NB4 (cell line): ENCODE results near the gene MRPL42.

ENCODE experiments used
- MYC ChIP-seq: IDR thresholded peaks from 2 replicates; pipeline ENCODE4 v1.6.1; 2011; ENCODE audit warnings: low read depth, low read length
- POLR2A ChIP-seq: IDR thresholded peaks from 2 replicates; pipeline ENCODE4 v1.6.1; 2011; ENCODE audit warnings: mild to moderate bottlenecking; ENCODE audit not compliant: insufficient read length; ENCODE audit errors: extremely low read depth
- TF ChIP-seq, protein P1 (sequence below): IDR thresholded peaks from one replicate; pipeline ENCODE4 v1.5.1; 2012; ENCODE audit warnings: low read depth, low read length
- TF ChIP-seq, protein P2 (sequence below): IDR thresholded peaks from 2 replicates; pipeline ENCODE4 v1.6.1; 2011; ENCODE audit warnings: low read depth, low read length

DNA sequence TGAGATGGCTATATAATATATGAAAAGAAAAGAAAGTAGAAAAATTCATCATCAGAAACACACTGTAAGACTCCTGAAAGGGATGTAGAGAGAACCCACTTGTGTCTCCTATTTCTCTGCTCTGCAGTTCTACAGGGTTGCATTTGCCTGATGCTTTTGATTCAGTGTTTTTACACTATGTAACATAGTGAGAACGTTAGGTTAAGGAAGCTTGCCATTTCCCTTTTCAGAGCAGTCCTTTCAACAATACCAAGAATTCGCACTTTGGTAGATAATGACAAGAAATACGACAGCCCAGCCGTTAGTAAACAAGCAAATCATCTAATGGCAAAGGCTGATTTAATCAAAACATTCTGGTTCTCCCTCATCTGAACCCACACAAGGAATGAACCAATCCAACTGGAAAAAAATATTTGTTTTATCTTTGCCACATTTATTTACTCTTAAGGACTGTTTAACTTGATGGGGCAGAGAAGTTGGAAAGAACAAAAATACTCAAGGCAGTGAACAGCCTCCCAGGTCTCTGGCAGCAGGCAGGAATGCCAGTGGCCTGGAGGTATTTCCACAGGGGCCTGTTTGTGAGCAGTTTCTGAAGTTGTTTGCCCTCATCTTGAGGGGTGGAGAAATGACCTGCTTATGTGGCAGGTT lies 74.4 kb downstream of the MRPL42 start:
- TF ChIP-seq, protein P1, sequence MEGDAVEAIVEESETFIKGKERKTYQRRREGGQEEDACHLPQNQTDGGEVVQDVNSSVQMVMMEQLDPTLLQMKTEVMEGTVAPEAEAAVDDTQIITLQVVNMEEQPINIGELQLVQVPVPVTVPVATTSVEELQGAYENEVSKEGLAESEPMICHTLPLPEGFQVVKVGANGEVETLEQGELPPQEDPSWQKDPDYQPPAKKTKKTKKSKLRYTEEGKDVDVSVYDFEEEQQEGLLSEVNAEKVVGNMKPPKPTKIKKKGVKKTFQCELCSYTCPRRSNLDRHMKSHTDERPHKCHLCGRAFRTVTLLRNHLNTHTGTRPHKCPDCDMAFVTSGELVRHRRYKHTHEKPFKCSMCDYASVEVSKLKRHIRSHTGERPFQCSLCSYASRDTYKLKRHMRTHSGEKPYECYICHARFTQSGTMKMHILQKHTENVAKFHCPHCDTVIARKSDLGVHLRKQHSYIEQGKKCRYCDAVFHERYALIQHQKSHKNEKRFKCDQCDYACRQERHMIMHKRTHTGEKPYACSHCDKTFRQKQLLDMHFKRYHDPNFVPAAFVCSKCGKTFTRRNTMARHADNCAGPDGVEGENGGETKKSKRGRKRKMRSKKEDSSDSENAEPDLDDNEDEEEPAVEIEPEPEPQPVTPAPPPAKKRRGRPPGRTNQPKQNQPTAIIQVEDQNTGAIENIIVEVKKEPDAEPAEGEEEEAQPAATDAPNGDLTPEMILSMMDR: no peak
- TF ChIP-seq POLR2A: no peak
- TF ChIP-seq, protein P2, sequence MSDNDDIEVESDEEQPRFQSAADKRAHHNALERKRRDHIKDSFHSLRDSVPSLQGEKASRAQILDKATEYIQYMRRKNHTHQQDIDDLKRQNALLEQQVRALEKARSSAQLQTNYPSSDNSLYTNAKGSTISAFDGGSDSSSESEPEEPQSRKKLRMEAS: no peak
- TF ChIP-seq MYC: no peak
